Breast epithelium (tissue), 4 donors: ENCODE results near the gene VMAC. TPM values are rescaled to one million over a fixed set of nuclear protein-coding genes. Genes with fewer than 3 reads are reported as not detected.

Source experiments
- DNase-seq, 2 donors: peaks; one replicate each; pipeline ENCODE4 v3.0.0-alpha.2; 2019; ENCODE audit warnings: low spot score in 2 of 2
- H3K27ac ChIP-seq, 2 donors: fragments of 200-600 bp; sonication (generic) in 1 of 2; one replicate each; pipeline ENCODE4 v1.5.1; 2016 to 2019; ENCODE audit warnings: mild to moderate bottlenecking in 1 of 2
- H3K27me3 ChIP-seq, 2 donors: fragments of 200-600 bp; sonication (generic) in 1 of 2; one replicate each; pipeline versions ENCODE4 v1.5.1 to v1.6.0; 2017 to 2019; ENCODE audit warnings: control low read depth in 1 of 2, mild to moderate bottlenecking in 1 of 2
- H3K36me3 ChIP-seq: fragments of 200-600 bp; one replicate; pipeline ENCODE4 v1.5.1; 2019
- H3K4me1 ChIP-seq, 2 donors: fragments of 200-600 bp; sonication (generic); one replicate each; pipeline ENCODE4 v1.5.1; 2016 to 2019; ENCODE audit warnings: control low read depth in 1 of 2
- H3K4me3 ChIP-seq, 3 donors: fragments of 200-600 bp; sonication (generic); 1 replicate in 2 of 3; 2 replicates in 1 of 3; pipeline ENCODE4 v1.5.1; 2016 to 2019; ENCODE audit warnings: mild to moderate bottlenecking in 3 of 3, moderate library complexity in 2 of 3
- H3K9me3 ChIP-seq, 2 donors: fragments of 200-600 bp; sonication (generic) in 1 of 2; one replicate each; pipeline ENCODE4 v1.5.1; 2016 to 2019; ENCODE audit warnings: control low read depth in 1 of 2
- POLR2A ChIP-seq: fragments of 450-650 bp; IDR thresholded peaks from one replicate; pipeline ENCODE4 v1.6.1; 2016; ENCODE audit warnings: antibody characterized with exemption, mild to moderate bottlenecking, moderate library complexity
- POLR2AphosphoS5 ChIP-seq, 3 donors: sonication (generic); formaldehyde crosslinking; IDR thresholded peaks; one replicate each; pipeline ENCODE4 v1.6.1; 2017; ENCODE audit warnings: antibody characterized with exemption in 3 of 3
- intact Hi-C: fragments of 100-400 bp; cut with DNase I; formaldehyde crosslinking; loops from one replicate; pipeline ENCODE4 v1.15.1; 2023; ENCODE audit warnings: low total_unique reads
- total RNA-seq, 3 donors: library from RNA; depleted of rRNA; stranded (reverse); fragments of >200 nt; gene quantifications; one replicate each; pipeline ENCODE4 v1.1.0, GENCODE V29; 2016
- TF ChIP-seq, protein P1 (sequence below), 3 donors: fragments of 450-650 bp; IDR thresholded peaks; one replicate each; pipeline ENCODE4 v1.5.1; 2016 to 2017; ENCODE audit warnings: antibody characterized with exemption in 3 of 3, mild to moderate bottlenecking in 3 of 3, moderate library complexity in 3 of 3

The VMAC gene
- total RNA-seq, 3 donors from 2014 or later, result 6.1 to 11.8 (median 9.2) TPM

- TF ChIP-seq POLR2A (no peak), POLR2AphosphoS5 (IDR thresholded peaks at IDR 0.05) (no peak)
- TF ChIP-seq, protein P1, sequence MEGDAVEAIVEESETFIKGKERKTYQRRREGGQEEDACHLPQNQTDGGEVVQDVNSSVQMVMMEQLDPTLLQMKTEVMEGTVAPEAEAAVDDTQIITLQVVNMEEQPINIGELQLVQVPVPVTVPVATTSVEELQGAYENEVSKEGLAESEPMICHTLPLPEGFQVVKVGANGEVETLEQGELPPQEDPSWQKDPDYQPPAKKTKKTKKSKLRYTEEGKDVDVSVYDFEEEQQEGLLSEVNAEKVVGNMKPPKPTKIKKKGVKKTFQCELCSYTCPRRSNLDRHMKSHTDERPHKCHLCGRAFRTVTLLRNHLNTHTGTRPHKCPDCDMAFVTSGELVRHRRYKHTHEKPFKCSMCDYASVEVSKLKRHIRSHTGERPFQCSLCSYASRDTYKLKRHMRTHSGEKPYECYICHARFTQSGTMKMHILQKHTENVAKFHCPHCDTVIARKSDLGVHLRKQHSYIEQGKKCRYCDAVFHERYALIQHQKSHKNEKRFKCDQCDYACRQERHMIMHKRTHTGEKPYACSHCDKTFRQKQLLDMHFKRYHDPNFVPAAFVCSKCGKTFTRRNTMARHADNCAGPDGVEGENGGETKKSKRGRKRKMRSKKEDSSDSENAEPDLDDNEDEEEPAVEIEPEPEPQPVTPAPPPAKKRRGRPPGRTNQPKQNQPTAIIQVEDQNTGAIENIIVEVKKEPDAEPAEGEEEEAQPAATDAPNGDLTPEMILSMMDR (IDR thresholded peaks at IDR 0.05), result no peak
- Histone ChIP-seq H3K27ac (peak overlapping the region in 1 of 2 donors; percentile 46), H3K4me3 (no peak overlapping the region), H3K9me3 (no peaks in the 10 kb centered on the region), H3K36me3 (peaks cover 11% of the 10 kb centered on the region), H3K27me3 (no peaks in the 10 kb centered on the region), H3K4me1 (no peaks in the 10 kb centered on the region)
- DNase-seq, result peak in 1 of 2 donors; percentile 43
- intact Hi-C loops, result loop anchor here (5.0 kb wide), 1 partner anchor 938 kb away; no protein-coding TSS in a partner anchor
Measured at GRCh38 chr19:5929179-5929578, 24.5 kb downstream of the VMAC start.

DNA sequence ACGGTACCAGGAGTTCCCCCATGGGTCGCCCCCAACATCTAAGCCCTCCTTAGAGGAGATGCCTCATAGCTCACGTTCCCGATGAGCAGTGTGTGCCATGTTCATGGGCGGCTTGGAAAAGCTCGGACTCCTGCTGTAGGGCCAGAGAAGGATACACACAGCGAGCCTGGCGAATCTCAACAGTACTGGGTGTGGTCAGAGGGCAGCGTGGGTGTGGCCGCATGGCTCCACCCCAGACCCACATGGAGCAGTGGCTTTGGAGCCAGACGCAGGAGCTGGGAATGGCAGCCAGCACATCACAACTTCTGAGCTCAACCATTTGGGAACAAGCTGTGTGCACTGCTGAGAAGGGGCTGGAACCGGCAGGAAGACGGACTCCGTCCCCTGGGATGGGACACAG, 25.0 kb downstream of the VMAC start:
- intact Hi-C loops, result loop anchor here (5.0 kb wide), 1 partner anchor 938 kb away; no protein-coding TSS in a partner anchor
- no peaks in the 10 kb centered on the region for H3K9me3 ChIP-seq
- peak in 1 of 2 donors; percentile 38 for DNase-seq
- H3K4me1 ChIP-seq, result no peaks in the 10 kb centered on the region
- H3K4me3 ChIP-seq, result no peak overlapping the region
- peaks cover 11% of the 10 kb centered on the region for H3K36me3 ChIP-seq
- H3K27me3 ChIP-seq, result no peaks in the 10 kb centered on the region
- peak overlapping the region in 1 of 2 donors; percentile 46 for H3K27ac ChIP-seq
- TF ChIP-seq POLR2A, result no peak
- TF ChIP-seq, protein P1 (IDR thresholded peaks at IDR 0.05), result no peak

DNA sequence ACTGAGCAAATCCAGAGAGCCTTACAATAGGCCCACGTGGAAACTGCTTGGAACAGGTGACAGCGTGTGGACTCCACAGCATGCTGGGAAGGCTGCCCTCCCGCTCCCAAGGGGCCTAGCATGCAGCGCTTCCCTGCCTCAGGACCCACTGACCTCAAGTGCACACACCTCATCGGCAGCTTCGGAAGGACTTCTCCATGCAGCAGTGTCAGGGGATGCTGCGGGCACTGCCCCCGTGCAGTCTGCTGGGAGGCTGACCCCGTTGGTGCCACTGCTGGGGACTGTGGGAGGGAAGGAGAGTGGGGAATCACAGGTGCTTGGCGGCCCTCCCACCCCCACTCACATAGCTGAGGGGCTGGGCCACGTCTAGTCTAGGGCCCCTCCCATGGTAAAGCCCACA, 26.6 kb downstream of the VMAC start:
- peaks cover 11% of the 10 kb centered on the region for H3K36me3 ChIP-seq
- no peak overlapping the region for H3K4me3 ChIP-seq

DNA sequence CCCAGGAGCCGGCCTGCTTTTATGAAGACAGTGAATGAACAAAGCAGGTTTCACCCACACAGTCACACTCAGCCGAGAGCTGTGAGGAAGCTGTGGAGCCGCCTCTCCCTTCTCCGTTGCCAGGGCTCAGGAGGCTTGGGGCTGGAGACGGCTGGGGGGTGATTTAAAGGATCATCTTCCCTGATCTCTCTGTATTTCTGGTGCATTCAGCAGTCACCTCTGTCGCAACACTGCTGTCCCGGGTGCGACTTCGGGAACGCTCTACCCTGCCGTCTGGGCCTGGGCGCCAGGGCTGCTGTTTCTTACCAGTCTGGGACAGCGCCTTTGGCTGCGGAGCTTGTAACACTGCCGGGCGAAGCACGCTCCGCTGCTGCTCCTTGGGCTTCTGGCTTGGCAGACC, 27.5 kb downstream of the VMAC start:
- Histone ChIP-seq H3K36me3 (peaks cover 11% of the 10 kb centered on the region), H3K4me3 (no peak overlapping the region), H3K27me3 (no peaks in the 10 kb centered on the region), H3K9me3 (no peaks in the 10 kb centered on the region), H3K4me1 (no peaks in the 10 kb centered on the region), H3K27ac (no peak overlapping the region)
- intact Hi-C loops, result no loop called here
- TF ChIP-seq, protein P1 (IDR thresholded peaks at IDR 0.05), result no peak
- TF ChIP-seq POLR2AphosphoS5 (IDR thresholded peaks at IDR 0.05), result no peak
- no peak for TF ChIP-seq POLR2A
- no peak for DNase-seq

More for the DNA sequence above, 26.6 kb downstream of the VMAC start:
- no peak for TF ChIP-seq POLR2AphosphoS5 (IDR thresholded peaks at IDR 0.05)
- TF ChIP-seq, protein P1 (IDR thresholded peaks at IDR 0.05), result no peak
- TF ChIP-seq POLR2A, result no peak
- intact Hi-C loops, result no loop called here
- Histone ChIP-seq H3K27ac (no peak overlapping the region), H3K4me1 (no peaks in the 10 kb centered on the region), H3K27me3 (no peaks in the 10 kb centered on the region), H3K9me3 (no peaks in the 10 kb centered on the region)
- DNase-seq, result no peak

GRCh38 chr19:5932609-5933262, 28.1 kb downstream of the VMAC start:
- Histone ChIP-seq H3K27ac (peak overlapping the region in 1 of 2 donors; percentile 81), H3K4me1 (no peaks in the 10 kb centered on the region), H3K4me3 (no peak overlapping the region), H3K9me3 (no peaks in the 10 kb centered on the region), H3K36me3 (peaks cover 11% of the 10 kb centered on the region), H3K27me3 (no peaks in the 10 kb centered on the region)
- no peak for TF ChIP-seq POLR2AphosphoS5 (IDR thresholded peaks at IDR 0.05)
- no peak for TF ChIP-seq POLR2A
- TF ChIP-seq, protein P1 (IDR thresholded peaks at IDR 0.05), result no peak
- intact Hi-C loops, result no loop called here
- no peak for DNase-seq
